ENCODE data around the gene DPYSL5.

DNA sequence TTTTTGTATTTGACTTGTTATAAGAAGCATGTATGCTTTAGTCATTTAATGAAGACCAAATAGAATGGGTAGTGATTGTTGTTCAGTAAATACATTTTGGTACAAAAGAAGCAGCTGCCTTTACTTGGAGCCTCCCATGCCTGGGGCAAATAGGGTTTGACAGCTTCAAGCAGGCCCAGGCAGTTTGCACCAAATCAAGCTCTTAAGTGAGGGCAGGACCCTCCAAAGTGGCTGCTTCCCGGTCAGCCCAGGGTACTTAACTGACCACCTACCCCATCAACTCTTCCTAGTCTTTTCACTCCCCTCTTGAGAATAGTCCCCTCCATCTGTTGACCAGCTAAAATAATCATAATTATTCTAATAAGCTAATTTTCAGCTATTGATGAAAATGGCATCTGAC lies 127.7 kb downstream of the DPYSL5 start:
- TF ChIP-seq, protein P1, sequence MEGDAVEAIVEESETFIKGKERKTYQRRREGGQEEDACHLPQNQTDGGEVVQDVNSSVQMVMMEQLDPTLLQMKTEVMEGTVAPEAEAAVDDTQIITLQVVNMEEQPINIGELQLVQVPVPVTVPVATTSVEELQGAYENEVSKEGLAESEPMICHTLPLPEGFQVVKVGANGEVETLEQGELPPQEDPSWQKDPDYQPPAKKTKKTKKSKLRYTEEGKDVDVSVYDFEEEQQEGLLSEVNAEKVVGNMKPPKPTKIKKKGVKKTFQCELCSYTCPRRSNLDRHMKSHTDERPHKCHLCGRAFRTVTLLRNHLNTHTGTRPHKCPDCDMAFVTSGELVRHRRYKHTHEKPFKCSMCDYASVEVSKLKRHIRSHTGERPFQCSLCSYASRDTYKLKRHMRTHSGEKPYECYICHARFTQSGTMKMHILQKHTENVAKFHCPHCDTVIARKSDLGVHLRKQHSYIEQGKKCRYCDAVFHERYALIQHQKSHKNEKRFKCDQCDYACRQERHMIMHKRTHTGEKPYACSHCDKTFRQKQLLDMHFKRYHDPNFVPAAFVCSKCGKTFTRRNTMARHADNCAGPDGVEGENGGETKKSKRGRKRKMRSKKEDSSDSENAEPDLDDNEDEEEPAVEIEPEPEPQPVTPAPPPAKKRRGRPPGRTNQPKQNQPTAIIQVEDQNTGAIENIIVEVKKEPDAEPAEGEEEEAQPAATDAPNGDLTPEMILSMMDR (IDR thresholded peaks at IDR 0.05): no peak
- TF ChIP-seq POLR2AphosphoS5 (IDR thresholded peaks at IDR 0.05): no peak
